ENCODE measurements around the gene IL19.

Gene IL19

GRCh38 chr1:206864939-206865671, 94.5 kb downstream of the IL19 start, which contains the start of gene IL20:
IL20 (plus strand) TSS chr1:206865623; CDS start chr1:206865853, 230 bp downstream.
- peak; percentile 86 for TF ChIP-seq CTCF (IDR thresholded peaks at IDR 0.05; ENCODE audit: borderline replicate concordance, control extremely low read depth, extremely low read depth, insufficient read depth, missing control alignments)
- in situ Hi-C loops (cut with MboI; ENCODE audit: low sequenced_read_pairs, unreplicated experiment), result no loop called here
- peak; percentile 62 for DNase-seq (ENCODE audit: low spot score)

- in situ Hi-C loops (cut with MboI; ENCODE audit: low sequenced_read_pairs, unreplicated experiment), result no loop called here
- TF ChIP-seq CTCF (IDR thresholded peaks at IDR 0.05; ENCODE audit: borderline replicate concordance, control extremely low read depth, extremely low read depth, insufficient read depth, missing control alignments), result no peak
- DNase-seq (ENCODE audit: low spot score), result no peak
Measured at GRCh38 chr1:206866062-206866461, 95.5 kb downstream of the IL19 start.

- in situ Hi-C loops (cut with MboI; ENCODE audit: low sequenced_read_pairs, unreplicated experiment), result no loop called here
- no peak for TF ChIP-seq CTCF (IDR thresholded peaks at IDR 0.05; ENCODE audit: borderline replicate concordance, control extremely low read depth, extremely low read depth, insufficient read depth, missing control alignments)
- no peak for DNase-seq (ENCODE audit: low spot score)
Measured at GRCh38 chr1:206867239-206867638, 96.7 kb downstream of the IL19 start.

GRCh38 chr1:206867716-206868115, 97.1 kb downstream of the IL19 start:
- DNase-seq (ENCODE audit: low spot score), result no peak
- no peak for TF ChIP-seq CTCF (IDR thresholded peaks at IDR 0.05; ENCODE audit: borderline replicate concordance, control extremely low read depth, extremely low read depth, insufficient read depth, missing control alignments)
- in situ Hi-C loops (cut with MboI; ENCODE audit: low sequenced_read_pairs, unreplicated experiment), result no loop called here

- TF ChIP-seq CTCF (IDR thresholded peaks at IDR 0.05; ENCODE audit: borderline replicate concordance, control extremely low read depth, extremely low read depth, insufficient read depth, missing control alignments), result no peak
- DNase-seq (ENCODE audit: low spot score), result no peak
- in situ Hi-C loops (cut with MboI; ENCODE audit: low sequenced_read_pairs, unreplicated experiment), result no loop called here
Measured at GRCh38 chr1:206868264-206868663, 97.7 kb downstream of the IL19 start.

GRCh38 chr1:206872139-206872538, 101.6 kb downstream of the IL19 start:
- DNase-seq (ENCODE audit: low spot score), result no peak
- no peak for TF ChIP-seq CTCF (IDR thresholded peaks at IDR 0.05; ENCODE audit: borderline replicate concordance, control extremely low read depth, extremely low read depth, insufficient read depth, missing control alignments)
- in situ Hi-C loops (cut with MboI; ENCODE audit: low sequenced_read_pairs, unreplicated experiment), result no loop called here
